Rectal smooth muscle tissue (tissue), 1 donor: ENCODE results near the gene ANTXR1.
A peak's percentile ranks its signal among the peaks of the same experiment; 100 is the strongest.

Experiments used
- H3K27ac ChIP-seq: one replicate; pipeline ENCODE4 v1.7.0; 2013; ENCODE audit warnings: low read depth, low read length, inconsistent platforms
- H3K27me3 ChIP-seq: one replicate; pipeline ENCODE4 v1.7.0; 2013; ENCODE audit warnings: low read length; ENCODE audit not compliant: control insufficient read depth, insufficient read depth
- H3K36me3 ChIP-seq: one replicate; pipeline ENCODE4 v1.7.0; 2013; ENCODE audit warnings: low read length; ENCODE audit not compliant: control insufficient read depth, insufficient read depth
- H3K4me1 ChIP-seq: one replicate; pipeline ENCODE4 v1.7.0; 2013; ENCODE audit warnings: low read length; ENCODE audit not compliant: control insufficient read depth, insufficient read depth
- H3K4me3 ChIP-seq: one replicate; pipeline ENCODE4 v1.7.0; 2013; ENCODE audit warnings: low read length
- H3K9ac ChIP-seq: one replicate; pipeline ENCODE4 v1.7.0; 2013; ENCODE audit warnings: low read length

Gene ANTXR1

GRCh38 chr2:69138793-69139459 is 125.9 kb downstream of the ANTXR1 start:
- Histone ChIP-seq H3K27ac (no peak overlapping the region), H3K36me3 (no peaks in the 10 kb centered on the region), H3K9ac (no peak overlapping the region), H3K4me1 (peaks cover 2% of the 10 kb centered on the region), H3K4me3 (no peak overlapping the region), H3K27me3 (no peaks in the 10 kb centered on the region)

GRCh38 chr2:69139778-69140670 is 127.0 kb downstream of the ANTXR1 start:
- Histone ChIP-seq H3K36me3 (no peaks in the 10 kb centered on the region), H3K4me1 (no peaks in the 10 kb centered on the region), H3K27me3 (no peaks in the 10 kb centered on the region), H3K4me3 (no peak overlapping the region), H3K9ac (no peak overlapping the region), H3K27ac (no peak overlapping the region)

GRCh38 chr2:69141061-69141460 is 128.1 kb downstream of the ANTXR1 start:
- Histone ChIP-seq H3K4me1 (no peaks in the 10 kb centered on the region), H3K4me3 (no peak overlapping the region), H3K36me3 (no peaks in the 10 kb centered on the region), H3K27ac (no peak overlapping the region), H3K27me3 (no peaks in the 10 kb centered on the region), H3K9ac (no peak overlapping the region)

- Histone ChIP-seq H3K9ac (no peak overlapping the region), H3K4me3 (no peak overlapping the region), H3K4me1 (peaks cover under 1% of the 10 kb centered on the region), H3K27me3 (no peaks in the 10 kb centered on the region), H3K27ac (no peak overlapping the region), H3K36me3 (no peaks in the 10 kb centered on the region)
Observed at GRCh38 chr2:69143748-69144360, 130.9 kb downstream of the ANTXR1 start.

- H3K27ac ChIP-seq = no peak overlapping the region
- peaks cover 13% of the 10 kb centered on the region for H3K4me1 ChIP-seq
- no peaks in the 10 kb centered on the region for H3K27me3 ChIP-seq
- no peak overlapping the region for H3K9ac ChIP-seq
- no peak overlapping the region for H3K4me3 ChIP-seq
- H3K36me3 ChIP-seq = no peaks in the 10 kb centered on the region
Observed at GRCh38 chr2:69145204-69145603, 132.2 kb downstream of the ANTXR1 start.

DNA sequence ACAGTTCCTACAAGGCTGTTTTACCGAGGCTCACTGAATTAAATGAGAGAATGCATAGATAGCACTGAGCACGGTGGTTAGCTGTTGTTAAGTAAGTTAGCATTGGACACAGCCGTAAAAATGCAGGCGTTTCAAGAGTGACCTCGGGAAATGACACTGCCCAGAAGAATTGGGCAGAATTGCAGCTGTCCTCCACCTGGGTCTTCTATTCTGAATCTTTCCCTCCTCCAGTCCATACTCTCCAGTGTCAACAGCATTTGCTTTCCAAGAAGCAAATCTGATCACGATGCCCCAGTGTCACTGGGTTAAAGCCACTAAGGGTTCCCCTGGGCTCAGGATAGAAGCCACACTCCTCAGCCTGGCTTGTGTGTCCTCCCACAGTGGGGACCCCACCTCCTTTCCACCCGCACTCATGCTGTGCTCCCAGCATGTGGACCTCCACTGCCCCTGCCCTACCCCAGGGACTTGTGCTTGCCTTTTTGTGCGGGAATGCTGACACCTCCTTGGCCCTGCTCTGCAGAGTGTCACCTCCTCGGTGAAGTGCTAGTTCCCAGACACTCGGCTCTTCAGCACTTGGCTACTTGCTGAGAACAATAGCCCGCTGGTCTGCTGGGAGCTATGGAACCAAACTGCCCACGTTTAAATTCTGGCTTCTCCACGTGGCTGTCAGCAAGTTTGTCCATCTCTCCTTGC is 135.0 kb downstream of the ANTXR1 start:
- no peaks in the 10 kb centered on the region for H3K36me3 ChIP-seq
- H3K27ac ChIP-seq = no peak overlapping the region
- no peak overlapping the region for H3K4me3 ChIP-seq
- H3K9ac ChIP-seq = no peak overlapping the region
- no peaks in the 10 kb centered on the region for H3K27me3 ChIP-seq
- H3K4me1 ChIP-seq = peaks cover 14% of the 10 kb centered on the region

- Histone ChIP-seq H3K27me3 (no peaks in the 10 kb centered on the region), H3K27ac (peak overlapping the region; percentile 79), H3K4me3 (no peak overlapping the region), H3K4me1 (peaks cover 14% of the 10 kb centered on the region), H3K36me3 (no peaks in the 10 kb centered on the region), H3K9ac (no peak overlapping the region)
Observed at GRCh38 chr2:69149631-69150215, 136.7 kb downstream of the ANTXR1 start.

- H3K27ac ChIP-seq = no peak overlapping the region
- H3K4me3 ChIP-seq = no peak overlapping the region
- peaks cover 14% of the 10 kb centered on the region for H3K4me1 ChIP-seq
Observed at GRCh38 chr2:69151931-69152330, 139.0 kb downstream of the ANTXR1 start.

DNA sequence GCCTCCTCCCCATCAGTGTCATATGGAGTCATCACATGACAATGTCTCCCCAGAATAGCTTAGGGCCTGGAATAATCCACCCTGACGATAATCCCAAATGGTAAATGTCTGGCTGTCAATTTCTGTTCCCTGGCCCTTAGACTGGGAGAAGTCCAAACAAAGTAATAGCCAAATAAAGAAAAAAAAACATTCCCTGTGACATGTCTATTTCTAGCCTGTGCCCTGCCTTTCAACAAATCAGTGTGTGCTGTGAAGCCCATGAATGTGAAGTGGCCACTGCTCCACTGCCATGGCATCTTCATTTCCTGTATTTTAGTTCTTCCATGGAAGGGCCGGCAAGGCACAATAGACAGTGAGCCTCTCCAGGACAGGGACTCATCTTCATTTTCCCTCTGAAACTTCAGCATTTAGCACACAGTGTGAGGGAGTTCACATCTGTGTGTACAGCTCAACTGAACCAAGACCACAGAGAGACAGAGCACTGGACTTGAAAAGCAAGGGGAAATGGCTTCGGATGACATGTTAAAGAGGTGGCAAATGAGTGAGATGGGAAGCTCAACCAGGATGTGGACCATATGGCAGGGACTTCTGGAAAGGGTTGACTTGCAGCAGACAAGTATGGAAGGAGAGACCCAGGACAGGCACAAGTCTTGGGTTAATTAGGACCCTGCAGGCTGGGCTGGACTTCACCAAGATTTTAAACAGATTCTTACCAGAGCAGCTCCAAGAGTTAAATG is 140.0 kb downstream of the ANTXR1 start:
- no peak overlapping the region for H3K4me3 ChIP-seq
- no peaks in the 10 kb centered on the region for H3K36me3 ChIP-seq
- no peaks in the 10 kb centered on the region for H3K27me3 ChIP-seq
- no peak overlapping the region for H3K27ac ChIP-seq
- H3K9ac ChIP-seq = no peak overlapping the region
- H3K4me1 ChIP-seq = peaks cover 14% of the 10 kb centered on the region

More at GRCh38 chr2:69151931-69152330, 139.0 kb downstream of the ANTXR1 start:
- H3K27me3 ChIP-seq = no peaks in the 10 kb centered on the region
- no peak overlapping the region for H3K9ac ChIP-seq
- H3K36me3 ChIP-seq = no peaks in the 10 kb centered on the region

DNA sequence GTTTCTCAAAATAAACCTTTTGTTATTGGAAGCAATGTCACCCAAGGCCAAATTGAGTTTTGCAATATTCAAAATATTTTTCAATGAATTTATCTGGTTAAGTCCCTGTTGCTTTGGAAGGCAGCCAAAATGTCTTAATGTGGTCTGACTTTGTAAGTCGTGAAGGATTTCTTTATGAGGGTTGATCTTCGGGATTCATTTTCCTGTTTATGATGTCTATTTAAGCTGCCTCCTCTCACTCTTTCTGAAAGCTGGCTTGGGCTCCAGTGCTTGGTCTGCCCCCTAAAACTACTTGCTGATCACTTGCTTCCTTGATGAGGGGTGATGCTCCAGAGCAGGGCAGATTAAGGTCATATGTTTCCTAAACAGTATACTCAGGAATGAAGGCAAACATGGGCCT is 141.1 kb downstream of the ANTXR1 start:
- Histone ChIP-seq H3K36me3 (no peaks in the 10 kb centered on the region), H3K4me1 (peaks cover 11% of the 10 kb centered on the region), H3K9ac (no peak overlapping the region), H3K27ac (no peak overlapping the region), H3K27me3 (no peaks in the 10 kb centered on the region), H3K4me3 (no peak overlapping the region)

DNA sequence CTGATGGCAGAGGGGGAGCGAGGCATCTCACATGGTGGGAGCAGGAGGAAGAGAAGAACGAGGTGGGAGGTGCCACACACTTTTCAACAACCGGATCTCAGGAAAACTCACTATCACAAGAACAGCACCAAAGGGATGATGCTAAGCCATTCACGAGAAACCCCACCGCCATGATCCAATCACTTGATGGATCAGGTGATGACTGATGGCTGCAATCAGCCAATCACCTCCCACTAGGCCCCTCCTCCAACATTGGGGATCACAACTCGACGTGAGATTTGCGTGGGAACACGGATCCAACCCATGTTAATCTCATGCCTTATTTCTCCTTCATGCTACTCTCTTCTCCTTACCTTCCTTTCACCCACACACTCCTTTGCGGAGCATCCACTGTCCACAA is 143.6 kb downstream of the ANTXR1 start:
- no peak overlapping the region for H3K27ac ChIP-seq
- H3K36me3 ChIP-seq = no peaks in the 10 kb centered on the region
- H3K4me3 ChIP-seq = no peak overlapping the region
- H3K9ac ChIP-seq = no peak overlapping the region
- no peaks in the 10 kb centered on the region for H3K4me1 ChIP-seq
- no peaks in the 10 kb centered on the region for H3K27me3 ChIP-seq
